CD4-positive, alpha-beta T cell treated with Interleukin-4 for 1 hour (primary cell): ENCODE data around the gene SPRED2.

Source experiments
- DNase-seq, 2 donors: peaks; one replicate each; pipeline ENCODE4 v3.0.0-alpha.2; 2020 to 2022

SPRED2 gene

GRCh38 chr2:65300761-65301711, 131.4 kb downstream of the SPRED2 start:
- DNase-seq, result peak; percentile 40 to 57

GRCh38 chr2:65300134-65300760, 132.2 kb downstream of the SPRED2 start:
- no peak for DNase-seq

- DNase-seq, result no peak
Measured at GRCh38 chr2:65299246-65299645, 133.2 kb downstream of the SPRED2 start.

GRCh38 chr2:65298089-65298488, 134.3 kb downstream of the SPRED2 start:
- DNase-seq, result no peak

- DNase-seq, result no peak
Measured at GRCh38 chr2:65297544-65297943, 134.9 kb downstream of the SPRED2 start.

GRCh38 chr2:65296971-65297370, 135.4 kb downstream of the SPRED2 start:
- DNase-seq, result no peak

GRCh38 chr2:65294701-65295100, 137.7 kb downstream of the SPRED2 start:
- no peak for DNase-seq

GRCh38 chr2:65294136-65294535, 138.3 kb downstream of the SPRED2 start:
- no peak for DNase-seq

GRCh38 chr2:65293376-65293775, 139.0 kb downstream of the SPRED2 start:
- DNase-seq, result no peak

- no peak for DNase-seq
Measured at GRCh38 chr2:65292461-65293011, 139.9 kb downstream of the SPRED2 start.

- DNase-seq, result no peak
Measured at GRCh38 chr2:65292106-65292400, 140.3 kb downstream of the SPRED2 start.

GRCh38 chr2:65291216-65292105, 140.9 kb downstream of the SPRED2 start:
- no peak for DNase-seq

GRCh38 chr2:65287364-65287763, 145.0 kb downstream of the SPRED2 start:
- DNase-seq, result no peak

GRCh38 chr2:65282477-65283053, 149.8 kb downstream of the SPRED2 start:
- no peak for DNase-seq

- no peak for DNase-seq
Measured at GRCh38 chr2:65281627-65282351, 150.6 kb downstream of the SPRED2 start.

- no peak for DNase-seq
Measured at GRCh38 chr2:65279756-65280155, 152.6 kb downstream of the SPRED2 start.

GRCh38 chr2:65278531-65278981, 153.8 kb downstream of the SPRED2 start:
- DNase-seq, result no peak

GRCh38 chr2:65277791-65278483, 154.5 kb downstream of the SPRED2 start:
- no peak for DNase-seq

GRCh38 chr2:65277118-65277517, 155.3 kb downstream of the SPRED2 start:
- no peak for DNase-seq

- no peak for DNase-seq
Measured at GRCh38 chr2:65276609-65277008, 155.8 kb downstream of the SPRED2 start.
